Ovary (tissue), 3 donors: ENCODE measurements around the gene ADAD2.

Experiments used
- CTCF ChIP-seq, 3 donors: fragments of 450-650 bp in 2 of 3; fragments of 200-600 bp in 1 of 3; IDR thresholded peaks; one replicate each; pipeline versions ENCODE4 v1.5.1 to v1.8.0; 2016 to 2022; ENCODE audit warnings: antibody characterized with exemption in 3 of 3, mild to moderate bottlenecking in 1 of 3
- EP300 ChIP-seq: sonication (generic); formaldehyde crosslinking; IDR thresholded peaks from one replicate; pipeline ENCODE4 v1.6.1; 2017; ENCODE audit warnings: antibody characterized with exemption
- POLR2A ChIP-seq: fragments of 450-650 bp; IDR thresholded peaks from one replicate; pipeline ENCODE4 v1.6.1; 2017; ENCODE audit warnings: antibody characterized with exemption, mild to moderate bottlenecking, moderate library complexity
- donor health status: DM: no; HTN: no; CAD: no.

GRCh38 chr16:84144209-84144858 is 46.6 kb upstream of the ADAD2 start:
- no peak for TF ChIP-seq CTCF (IDR thresholded peaks at IDR 0.05)
- no peak for TF ChIP-seq POLR2A
- TF ChIP-seq EP300 = no peak
